Measurements from ENCODE around the gene IL1RAP. TPM values are rescaled to one million over a fixed set of nuclear protein-coding genes. Genes with fewer than 3 reads are reported as not detected.

IL1RAP gene
- total RNA-seq, 1 donor = 14.8 TPM

GRCh38 chr3:190684776-190685175 is 170.9 kb downstream of the IL1RAP start:
- Histone ChIP-seq H3K4me3 (ENCODE audit: insufficient read depth, low read length) (no peak overlapping the region), H3K27ac (ENCODE audit: low read depth, low read length) (no peak overlapping the region), H3K9me3 (ENCODE audit: low read depth, low read length) (no peaks in the 10 kb centered on the region), H3K36me3 (ENCODE audit: insufficient read depth, low read length) (no peaks in the 10 kb centered on the region), H3K79me2 (ENCODE audit: insufficient read depth, low read length) (no peaks in the 10 kb centered on the region), H3K4me1 (ENCODE audit: insufficient read depth, low read length) (no peaks in the 10 kb centered on the region), H2AFZ (ENCODE audit: low read length) (peak overlapping the region; percentile 43), H3K27me3 (ENCODE audit: insufficient read depth, low read length) (no peaks in the 10 kb centered on the region), H3K4me2 (ENCODE audit: insufficient read depth, low read length) (no peak overlapping the region), H4K20me1 (ENCODE audit: insufficient read depth, low read length) (no peaks in the 10 kb centered on the region)
- no peak for DNase-seq (ENCODE audit: insufficient read length, low spot score, missing footprints)
- TF ChIP-seq CTCF (IDR thresholded peaks at IDR 0.05; ENCODE audit: extremely low read depth, low read depth, low read length) = no peak

GRCh38 chr3:190686011-190686410 is 172.1 kb downstream of the IL1RAP start:
- Histone ChIP-seq H3K27me3 (ENCODE audit: insufficient read depth, low read length) (no peaks in the 10 kb centered on the region), H3K9me3 (ENCODE audit: low read depth, low read length) (no peaks in the 10 kb centered on the region), H3K4me3 (ENCODE audit: insufficient read depth, low read length) (no peak overlapping the region), H3K27ac (ENCODE audit: low read depth, low read length) (no peak overlapping the region), H3K4me1 (ENCODE audit: insufficient read depth, low read length) (no peaks in the 10 kb centered on the region), H3K36me3 (ENCODE audit: insufficient read depth, low read length) (no peaks in the 10 kb centered on the region), H2AFZ (ENCODE audit: low read length) (no peak overlapping the region), H4K20me1 (ENCODE audit: insufficient read depth, low read length) (no peaks in the 10 kb centered on the region), H3K79me2 (ENCODE audit: insufficient read depth, low read length) (no peaks in the 10 kb centered on the region), H3K4me2 (ENCODE audit: insufficient read depth, low read length) (no peak overlapping the region)
- no peak for DNase-seq (ENCODE audit: insufficient read length, low spot score, missing footprints)
- TF ChIP-seq CTCF (IDR thresholded peaks at IDR 0.05; ENCODE audit: extremely low read depth, low read depth, low read length) = no peak

GRCh38 chr3:190690246-190690645 is 176.4 kb downstream of the IL1RAP start:
- Histone ChIP-seq H3K4me1 (ENCODE audit: insufficient read depth, low read length) (no peaks in the 10 kb centered on the region), H3K4me3 (ENCODE audit: insufficient read depth, low read length) (no peak overlapping the region), H3K27ac (ENCODE audit: low read depth, low read length) (no peak overlapping the region), H3K27me3 (ENCODE audit: insufficient read depth, low read length) (no peaks in the 10 kb centered on the region), H3K79me2 (ENCODE audit: insufficient read depth, low read length) (no peaks in the 10 kb centered on the region), H3K36me3 (ENCODE audit: insufficient read depth, low read length) (no peaks in the 10 kb centered on the region), H3K9me3 (ENCODE audit: low read depth, low read length) (no peaks in the 10 kb centered on the region), H3K4me2 (ENCODE audit: insufficient read depth, low read length) (no peak overlapping the region), H2AFZ (ENCODE audit: low read length) (no peak overlapping the region), H4K20me1 (ENCODE audit: insufficient read depth, low read length) (no peaks in the 10 kb centered on the region)
- TF ChIP-seq CTCF (IDR thresholded peaks at IDR 0.05; ENCODE audit: extremely low read depth, low read depth, low read length) = no peak
- DNase-seq (ENCODE audit: insufficient read length, low spot score, missing footprints) = no peak

GRCh38 chr3:190692256-190692655 is 178.4 kb downstream of the IL1RAP start:
- H2AFZ ChIP-seq (ENCODE audit: low read length) = no peak overlapping the region
- no peaks in the 10 kb centered on the region for H3K27me3 ChIP-seq (ENCODE audit: insufficient read depth, low read length)
- no peak overlapping the region for H3K4me2 ChIP-seq (ENCODE audit: insufficient read depth, low read length)
- H4K20me1 ChIP-seq (ENCODE audit: insufficient read depth, low read length) = no peaks in the 10 kb centered on the region
- no peaks in the 10 kb centered on the region for H3K9me3 ChIP-seq (ENCODE audit: low read depth, low read length)
- peaks cover 4% of the 10 kb centered on the region for H3K4me1 ChIP-seq (ENCODE audit: insufficient read depth, low read length)
- TF ChIP-seq CTCF (IDR thresholded peaks at IDR 0.05; ENCODE audit: extremely low read depth, low read depth, low read length) = no peak
- H3K79me2 ChIP-seq (ENCODE audit: insufficient read depth, low read length) = no peaks in the 10 kb centered on the region
- DNase-seq (ENCODE audit: insufficient read length, low spot score, missing footprints) = no peak
- no peaks in the 10 kb centered on the region for H3K36me3 ChIP-seq (ENCODE audit: insufficient read depth, low read length)
- H3K4me3 ChIP-seq (ENCODE audit: insufficient read depth, low read length) = no peak overlapping the region
- no peak overlapping the region for H3K27ac ChIP-seq (ENCODE audit: low read depth, low read length)

Data from osteoblast (primary cell).